Urothelium cell line (cell line): ENCODE data around the gene FCN3.

Experiments
- DNase-seq: peaks from one replicate; pipeline ENCODE4 v3.0.0; 2011; ENCODE audit warnings: low spot score, mixed read lengths
- FAIRE-seq: peaks from 2 replicates; lab custom pipeline; 2011; peaks lifted over from hg19 to GRCh38; lab: Jason Lieb, UNC

Gene FCN3

GRCh38 chr1:27343639-27344025 is 31.0 kb downstream of the FCN3 start:
- FAIRE-seq: no peak
- DNase-seq: no peak

DNA sequence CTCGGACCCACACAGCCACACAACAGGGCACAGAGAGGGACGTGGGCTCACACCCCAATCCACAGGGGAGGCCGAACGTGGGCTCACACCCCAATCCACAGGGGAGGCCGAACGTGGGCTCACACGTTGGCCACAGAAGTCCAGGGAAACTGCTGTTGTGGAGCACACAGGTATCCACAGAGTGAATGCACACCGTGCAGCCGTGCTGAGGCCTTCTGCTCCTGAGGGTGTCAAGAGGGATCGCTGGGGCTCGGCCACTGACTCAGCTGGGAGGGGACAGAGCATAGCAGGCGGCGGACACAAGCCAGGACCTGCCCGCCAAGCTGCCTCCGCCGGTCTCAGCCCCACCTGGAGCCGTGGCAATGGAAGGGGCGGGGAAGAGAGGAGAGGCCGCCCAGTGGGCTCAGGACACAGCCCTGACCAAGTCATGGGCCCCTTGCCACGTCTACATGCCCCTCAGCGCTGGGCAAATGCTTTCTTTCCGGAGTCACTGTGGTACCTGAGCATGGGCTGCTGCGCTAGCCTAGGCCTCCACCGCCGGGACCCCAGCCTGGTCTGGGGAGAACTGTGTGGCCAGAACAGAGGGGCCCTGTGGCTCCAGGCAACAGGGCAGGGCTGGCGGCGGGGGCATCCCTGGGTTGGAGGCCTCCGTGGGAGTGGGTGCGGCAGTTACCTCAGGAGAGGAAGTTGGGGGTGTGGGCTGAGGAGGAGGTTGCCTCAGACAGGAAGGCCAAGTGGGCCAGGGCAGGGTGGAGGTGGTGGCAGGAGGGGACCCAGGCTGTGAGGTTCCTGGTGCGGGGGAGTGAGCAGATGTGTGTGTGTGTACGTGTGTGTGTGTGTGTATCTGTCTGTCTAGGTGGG is 31.6 kb downstream of the FCN3 start:
- peak; percentile 70 for DNase-seq
- no peak for FAIRE-seq

- DNase-seq (no peak), FAIRE-seq (peak; percentile 37)
Observed at GRCh38 chr1:27342391-27342777, 32.2 kb downstream of the FCN3 start.

DNA sequence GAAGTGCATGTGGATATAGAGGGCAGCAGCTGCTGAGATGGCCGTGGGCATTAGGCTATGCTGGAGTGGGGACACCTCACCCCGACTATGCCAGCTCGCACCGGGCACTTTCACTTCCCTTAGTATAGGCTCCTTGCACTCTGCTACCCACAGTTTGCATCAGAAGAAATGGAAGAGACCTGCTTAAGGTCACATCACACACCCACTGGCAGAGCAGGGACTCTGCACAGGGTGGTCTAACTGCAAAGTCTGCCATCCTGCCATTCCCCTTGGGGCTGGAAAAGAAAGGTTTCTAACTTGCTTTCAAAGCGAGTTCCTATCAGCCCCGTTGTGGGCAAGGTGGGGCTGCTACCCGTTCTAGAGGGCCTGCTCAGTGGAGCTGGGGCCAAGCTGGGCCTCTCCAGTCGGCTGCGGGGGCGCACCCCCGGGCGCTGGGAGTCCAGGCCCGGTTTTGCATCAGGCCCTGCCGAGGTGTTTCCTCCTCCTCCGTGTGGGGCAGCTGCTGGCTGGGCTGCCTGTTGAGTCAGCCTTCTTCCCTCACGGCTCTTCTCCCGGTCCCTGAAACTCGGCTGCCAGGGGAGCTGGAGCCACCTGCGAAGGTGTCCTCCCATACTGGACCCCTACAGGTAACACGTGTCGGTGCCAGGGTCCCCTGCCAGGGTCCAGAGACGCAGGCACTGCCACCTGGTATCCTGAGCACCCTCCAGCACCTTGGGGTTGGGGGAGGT is 32.9 kb downstream of the FCN3 start, which contains the start of gene SYTL1:
SYTL1 (plus strand) TSS at position 498 of the 728 bp plus-strand sequence. CDS start 3,313 bp downstream, outside the sequence.
- no peak for FAIRE-seq
- DNase-seq: peak; percentile 82

DNA sequence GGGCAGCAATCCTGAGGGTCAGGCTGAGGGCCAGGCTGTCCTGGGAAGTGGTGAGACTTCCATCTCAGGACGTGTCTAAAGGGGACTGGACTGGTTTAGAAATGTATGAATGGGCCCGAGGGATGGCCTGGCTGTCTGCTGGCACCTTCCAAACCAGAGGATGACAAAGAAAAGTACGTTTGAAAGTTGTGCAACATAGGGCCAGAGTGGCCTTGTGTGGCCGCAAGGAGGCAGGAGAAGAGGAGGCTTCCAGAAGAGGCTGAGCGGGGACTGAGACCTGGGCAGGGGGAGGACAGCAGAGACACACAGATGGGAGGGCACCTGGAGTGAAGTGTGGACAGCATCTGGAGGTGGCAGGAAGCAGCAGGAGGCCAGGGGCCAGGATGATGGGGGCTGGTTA is 35.4 kb downstream of the FCN3 start:
- DNase-seq (no peak), FAIRE-seq (no peak)

DNA sequence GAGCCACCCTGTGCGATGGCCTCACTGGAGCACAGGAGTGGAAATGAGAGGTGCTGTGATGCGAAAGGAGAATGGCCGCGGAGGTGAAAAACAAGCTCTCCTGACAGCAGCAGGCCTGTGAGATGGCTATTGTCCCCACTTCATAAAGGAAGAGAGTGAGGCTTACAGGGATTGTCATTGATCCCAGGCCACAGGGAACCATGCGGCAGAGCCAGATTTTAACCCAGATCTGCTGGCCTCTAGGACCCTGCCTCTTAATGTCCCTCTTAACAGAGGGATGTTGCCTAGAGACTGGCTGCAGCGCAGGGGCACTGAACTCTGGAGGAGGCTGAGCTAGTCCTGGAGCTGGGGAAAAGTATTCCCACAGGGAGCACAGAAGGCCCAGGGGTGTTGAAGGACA is 35.9 kb downstream of the FCN3 start:
- DNase-seq (no peak), FAIRE-seq (no peak)

GRCh38 chr1:27336756-27337155 is 37.9 kb downstream of the FCN3 start:
- FAIRE-seq: no peak

GRCh38 chr1:27335506-27336422 is 38.9 kb downstream of the FCN3 start:
- FAIRE-seq: no peak
- no peak for DNase-seq

More at GRCh38 chr1:27336756-27337155, 37.9 kb downstream of the FCN3 start:
- no peak for DNase-seq

DNA sequence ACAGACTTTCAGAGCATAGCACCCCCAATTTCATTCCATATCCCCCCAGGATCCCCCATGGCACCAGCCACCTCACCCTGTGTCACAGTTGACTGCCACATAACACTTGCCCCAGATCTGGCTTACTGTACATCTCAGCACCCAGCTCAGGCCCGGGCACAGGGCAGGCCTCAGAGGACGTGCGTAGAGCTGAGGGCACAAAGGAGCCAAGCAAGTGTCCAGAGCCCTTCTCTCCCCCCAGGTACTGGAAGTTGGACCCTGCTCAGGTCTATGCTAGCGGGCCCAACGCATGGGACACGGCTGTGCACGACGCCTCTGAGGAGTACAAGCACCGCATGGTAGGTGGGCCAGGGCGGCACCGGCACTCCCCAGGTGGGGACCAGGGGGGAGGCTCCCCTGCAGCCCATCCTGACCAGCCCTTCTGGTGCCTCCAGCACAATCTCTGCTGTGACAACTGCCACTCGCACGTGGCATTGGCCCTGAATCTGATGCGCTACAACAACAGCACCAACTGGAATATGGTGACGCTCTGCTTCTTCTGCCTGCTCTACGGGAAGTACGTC is 40.8 kb downstream of the FCN3 start:
- FAIRE-seq (no peak), DNase-seq (no peak)

DNA sequence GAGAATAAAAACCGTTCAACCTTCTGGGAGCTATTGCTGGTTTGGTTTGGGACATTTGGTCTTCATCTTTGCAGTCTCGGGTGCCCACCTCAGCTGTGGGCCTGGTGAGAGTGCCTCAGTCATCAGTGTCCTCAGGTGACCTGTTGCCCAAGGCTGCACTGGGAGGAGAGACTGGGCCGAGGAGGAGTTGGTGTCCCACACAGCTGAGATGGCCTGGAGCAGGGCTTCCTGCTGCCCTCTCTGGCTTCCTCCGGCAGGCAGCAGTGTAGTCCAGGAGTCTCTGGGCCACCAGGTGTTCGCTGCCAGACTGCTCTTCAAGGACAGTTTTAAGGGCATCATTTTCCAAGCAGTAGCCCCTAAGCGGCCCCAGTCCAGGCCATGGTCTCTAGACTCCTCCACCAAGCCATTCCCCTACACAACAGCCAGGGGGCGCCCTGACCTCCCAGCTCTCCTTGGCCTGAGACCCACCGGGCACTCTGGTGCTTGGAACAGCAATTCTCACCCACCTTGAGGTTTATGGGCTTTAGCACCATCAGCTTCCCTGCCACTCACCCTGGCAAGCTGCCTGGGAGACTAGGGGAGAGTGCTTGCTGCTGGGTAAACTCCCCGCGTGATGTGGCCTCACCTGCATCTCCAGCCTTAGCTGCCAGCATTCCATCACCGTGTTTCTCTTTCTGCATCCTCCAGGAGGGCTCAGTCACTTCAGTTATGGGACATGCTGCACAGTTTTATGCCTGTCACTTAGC is 41.9 kb downstream of the FCN3 start:
- peak; percentile 73 for DNase-seq

DNA sequence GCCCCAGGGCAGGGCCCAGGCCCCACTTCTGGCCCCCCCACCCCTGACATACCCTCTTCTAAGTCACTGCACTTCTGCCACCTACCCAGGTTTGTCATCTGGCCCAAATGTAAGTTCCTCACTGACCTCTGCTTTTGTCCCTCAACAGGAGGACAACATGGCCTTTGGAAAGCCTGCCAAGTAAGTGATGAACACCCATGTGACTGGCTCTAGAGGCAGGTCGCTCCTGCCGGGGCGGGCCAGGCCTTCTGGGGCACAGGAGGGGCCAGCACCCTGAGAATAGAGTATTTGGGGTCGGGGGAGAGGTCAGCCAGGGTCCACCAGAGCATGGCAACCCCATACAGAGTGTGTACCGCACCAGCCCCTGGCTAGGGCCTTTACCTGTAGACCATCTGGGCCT is 42.7 kb downstream of the FCN3 start:
- FAIRE-seq: no peak

More for the DNA sequence above, 41.9 kb downstream of the FCN3 start:
- peak; percentile 84 for FAIRE-seq

DNA sequence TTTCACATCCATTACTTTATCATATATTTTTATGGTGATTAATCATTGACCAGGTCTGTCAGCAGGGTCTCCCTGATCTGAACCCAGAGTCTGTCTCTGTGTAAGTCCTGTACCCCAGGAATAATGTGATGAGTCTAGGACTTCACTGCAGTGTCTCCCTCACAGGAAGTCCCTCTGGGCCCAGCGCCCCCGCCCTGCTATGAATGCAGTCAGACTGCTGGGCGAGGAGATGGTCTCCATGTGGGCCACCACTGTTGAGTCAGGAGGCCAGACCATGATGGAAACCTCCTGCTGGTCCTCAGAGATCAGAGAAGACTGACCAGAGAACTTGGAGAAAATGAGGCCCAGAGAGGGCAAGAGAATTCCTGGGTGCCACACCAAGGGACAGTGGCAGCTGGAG is 43.2 kb downstream of the FCN3 start:
- DNase-seq: no peak
- FAIRE-seq: no peak

More for the DNA sequence above, 42.7 kb downstream of the FCN3 start:
- DNase-seq: no peak

DNA sequence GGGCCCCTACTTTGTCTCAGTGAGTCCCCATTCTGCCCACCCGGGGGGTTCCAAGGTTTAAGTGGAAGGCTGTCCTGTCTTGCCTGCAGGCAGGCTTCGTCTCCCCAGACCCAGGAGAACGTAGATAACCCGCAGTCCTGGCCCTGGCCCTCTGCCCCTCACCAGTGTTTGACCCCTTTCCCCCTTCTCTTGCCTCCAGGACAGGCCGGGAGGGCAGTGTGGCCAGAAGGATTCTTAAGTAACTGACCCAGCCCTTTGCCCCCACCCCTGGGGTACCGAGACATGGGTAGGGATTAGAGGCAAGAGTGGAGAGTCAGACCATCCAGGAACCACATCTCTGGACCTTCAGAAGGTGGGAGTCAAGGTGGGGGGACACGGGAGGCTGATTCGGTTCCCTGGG is 43.8 kb downstream of the FCN3 start:
- DNase-seq (no peak), FAIRE-seq (no peak)

GRCh38 chr1:27327964-27328363 is 46.7 kb downstream of the FCN3 start:
- DNase-seq (no peak), FAIRE-seq (no peak)

DNA sequence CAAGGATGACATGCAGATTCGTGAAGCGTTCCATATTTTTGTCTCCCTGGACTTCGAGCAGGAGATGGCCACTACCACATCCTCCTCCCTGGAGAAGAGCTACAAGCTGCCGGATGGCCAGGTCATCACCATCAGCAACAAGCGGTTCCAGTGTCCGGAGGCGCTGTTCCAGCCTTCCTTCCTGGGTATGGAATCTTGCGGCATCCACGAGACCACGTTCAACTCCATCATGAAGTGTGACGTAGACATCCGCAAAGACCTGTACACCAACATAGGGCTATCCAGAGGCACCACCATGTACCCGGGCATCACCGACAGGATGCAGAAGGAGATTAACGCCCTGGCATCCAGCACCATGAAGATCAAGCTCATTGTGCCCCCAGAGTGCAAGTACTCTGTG is 49.3 kb downstream of the FCN3 start:
- DNase-seq (no peak), FAIRE-seq (no peak)

GRCh38 chr1:27322569-27323240 is 51.9 kb downstream of the FCN3 start:
- no peak for FAIRE-seq
- DNase-seq: no peak

DNA sequence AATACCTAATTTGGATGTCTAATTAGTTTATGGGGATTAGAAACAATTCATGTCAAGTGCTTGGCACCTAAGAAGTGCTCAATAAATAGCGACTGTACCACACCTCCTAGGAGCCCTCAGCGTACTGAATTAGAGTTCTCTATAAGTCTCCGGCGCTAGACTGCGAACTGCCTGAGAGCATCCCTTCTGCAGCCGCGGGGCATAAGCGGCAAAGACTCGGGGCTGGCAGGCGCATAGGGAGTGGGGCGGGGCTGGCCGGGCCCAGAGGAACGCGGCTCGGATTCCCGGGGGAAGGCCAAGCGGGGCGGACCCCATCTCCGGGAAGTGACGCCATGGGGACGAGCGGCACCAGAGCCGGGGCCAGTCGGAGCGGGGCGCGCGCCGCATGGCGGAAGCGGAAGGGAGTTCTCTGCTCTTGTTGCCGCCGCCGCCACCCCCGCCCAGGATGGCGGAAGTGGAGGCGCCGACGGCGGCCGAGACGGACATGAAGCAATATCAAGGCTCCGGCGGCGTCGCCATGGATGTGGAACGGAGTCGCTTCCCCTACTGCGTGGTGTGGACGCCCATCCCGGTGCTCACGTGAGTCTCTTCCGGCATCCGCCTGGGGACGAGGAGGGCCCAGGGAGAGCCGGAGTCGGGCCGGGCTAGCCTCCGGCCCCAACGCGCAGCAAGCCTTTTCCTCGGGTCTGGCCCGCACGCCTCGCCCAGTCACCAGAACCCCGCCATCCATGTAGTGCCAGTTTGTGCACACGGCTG is 52.6 kb downstream of the FCN3 start, which contains the start of gene TMEM222:
TMEM222 (plus strand) TSS at position 351 of the 756 bp plus-strand sequence; CDS start at position 386, 35 bp downstream.
- DNase-seq (peak; percentile 98), FAIRE-seq (peak; percentile 69)
